ENCODE data around the gene LNP1. TPM values are rescaled to one million over a fixed set of nuclear protein-coding genes. Genes with fewer than 3 reads are reported as not detected.

Gene LNP1
- total RNA-seq, 2 experiments from 2014 or later = 0.47 to 0.70 TPM

DNA sequence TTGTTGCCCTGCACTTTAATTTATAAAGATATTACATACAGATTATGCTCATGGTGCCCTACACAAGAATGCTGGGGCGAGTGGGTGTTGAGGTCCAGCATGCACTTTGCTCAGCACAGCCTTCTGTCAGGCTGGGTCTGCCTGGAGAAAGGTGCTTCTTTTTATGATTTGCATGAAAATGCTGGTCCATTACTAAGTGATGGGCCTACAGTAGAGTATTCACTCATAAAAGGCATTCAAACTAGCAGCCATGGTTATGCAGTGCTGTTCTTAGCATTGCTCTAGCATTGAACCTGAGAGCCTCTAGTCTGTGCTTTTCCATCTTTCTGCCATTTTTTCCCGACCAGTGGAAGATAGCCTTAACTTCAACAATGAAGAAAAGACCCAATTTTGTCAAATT lies 12.3 kb downstream of the LNP1 start:
- intact Hi-C loops (cut with DNase I, micrococcal nuclease) = no loop called here
- ChIA-PET POLR2A (no interaction called here), CTCF (no interaction called here)
- Mint-ChIP-seq H3K9me3 (peaks cover 4% of the 10 kb centered on the region), H3K27ac (no peak overlapping the region), H3K4me3 (no peak overlapping the region), H3K4me1 (ENCODE audit: low read depth) (no peaks in the 10 kb centered on the region), H3K27me3 (no peaks in the 10 kb centered on the region), H3K36me3 (ENCODE audit: low read depth) (peaks cover 19% of the 10 kb centered on the region)
- no peaks in the 10 kb centered on the region for H3K4me1 ChIP-seq (ENCODE audit: insufficient read depth, low read length)
- no peak for DNase-seq
- no peaks in the 10 kb centered on the region for H3K36me3 ChIP-seq (ENCODE audit: insufficient read depth, low read length)
- TF ChIP-seq CTCF (IDR thresholded peaks at IDR 0.05) = no peak
- H3K27me3 ChIP-seq (ENCODE audit: control insufficient read depth in 1 of 2, insufficient read depth in 2 of 2, low read length in 2 of 2) = no peaks in the 10 kb centered on the region
- H3K27ac ChIP-seq (ENCODE audit: low read depth in 1 of 2, low read length in 2 of 2) = no peak overlapping the region
- no peak overlapping the region for H3K4me3 ChIP-seq (ENCODE audit: low read length)
- peaks cover 5 to 12% of the 10 kb centered on the region in 2 experiments for H3K9me3 ChIP-seq (ENCODE audit: control insufficient read depth in 1 of 2, insufficient read depth in 1 of 2, low read length in 2 of 2)
- ATAC-seq (ENCODE audit: poor library complexity) = no peak

GRCh38 chr3:100416176-100416575 lies 14.8 kb downstream of the LNP1 start:
- H3K9me3 Mint-ChIP-seq = peaks cover 4% of the 10 kb centered on the region
- H3K27me3 Mint-ChIP-seq = no peaks in the 10 kb centered on the region
- H3K36me3 Mint-ChIP-seq (ENCODE audit: low read depth) = peaks cover 9% of the 10 kb centered on the region
- DNase-seq = no peak
- ChIA-PET CTCF (no interaction called here), POLR2A (no interaction called here)
- no peak for TF ChIP-seq CTCF (IDR thresholded peaks at IDR 0.05)
- no peak overlapping the region for H3K4me3 ChIP-seq (ENCODE audit: low read length)
- intact Hi-C loops (cut with DNase I, micrococcal nuclease) = no loop called here
- no peak overlapping the region for H3K27ac ChIP-seq (ENCODE audit: low read depth in 1 of 2, low read length in 2 of 2)
- H3K9me3 ChIP-seq (ENCODE audit: control insufficient read depth in 1 of 2, insufficient read depth in 1 of 2, low read length in 2 of 2) = peaks cover 5 to 11% of the 10 kb centered on the region in 2 experiments
- no peaks in the 10 kb centered on the region for H3K4me1 ChIP-seq (ENCODE audit: insufficient read depth, low read length)
- H3K4me3 Mint-ChIP-seq = no peak overlapping the region
- no peak for ATAC-seq (ENCODE audit: poor library complexity)
- H3K4me1 Mint-ChIP-seq (ENCODE audit: low read depth) = no peaks in the 10 kb centered on the region
- no peak overlapping the region for H3K27ac Mint-ChIP-seq
- no peaks in the 10 kb centered on the region for H3K36me3 ChIP-seq (ENCODE audit: insufficient read depth, low read length)
- no peaks in the 10 kb centered on the region for H3K27me3 ChIP-seq (ENCODE audit: control insufficient read depth in 1 of 2, insufficient read depth in 2 of 2, low read length in 2 of 2)

- peaks cover 2% of the 10 kb centered on the region for H3K9me3 Mint-ChIP-seq
- H3K27me3 ChIP-seq (ENCODE audit: control insufficient read depth in 1 of 2, insufficient read depth in 2 of 2, low read length in 2 of 2) = no peaks in the 10 kb centered on the region
- H3K4me1 ChIP-seq (ENCODE audit: insufficient read depth, low read length) = no peaks in the 10 kb centered on the region
- POLR2A ChIA-PET = no interaction called here
- H3K27me3 Mint-ChIP-seq = no peaks in the 10 kb centered on the region
- H3K27ac ChIP-seq (ENCODE audit: low read depth in 1 of 2, low read length in 2 of 2) = no peak overlapping the region
- intact Hi-C loops (cut with DNase I, micrococcal nuclease) = no loop called here
- CTCF ChIA-PET = no interaction called here
- H3K36me3 ChIP-seq (ENCODE audit: insufficient read depth, low read length) = no peaks in the 10 kb centered on the region
- peaks cover 5 to 6% of the 10 kb centered on the region in 2 experiments for H3K9me3 ChIP-seq (ENCODE audit: control insufficient read depth in 1 of 2, insufficient read depth in 1 of 2, low read length in 2 of 2)
- no peak for TF ChIP-seq CTCF (IDR thresholded peaks at IDR 0.05)
- H3K4me1 Mint-ChIP-seq (ENCODE audit: low read depth) = no peaks in the 10 kb centered on the region
- H3K36me3 Mint-ChIP-seq (ENCODE audit: low read depth) = peaks cover 7% of the 10 kb centered on the region
- ATAC-seq (ENCODE audit: poor library complexity) (no peak), DNase-seq (no peak)
- no peak overlapping the region for H3K4me3 ChIP-seq (ENCODE audit: low read length)
- no peak overlapping the region for H3K4me3 Mint-ChIP-seq
- H3K27ac Mint-ChIP-seq = no peak overlapping the region
Observed at GRCh38 chr3:100416863-100417262, 15.5 kb downstream of the LNP1 start.

All from CD4-positive, alpha-beta T cell (primary cell).